PFSK-1 (cell line): ENCODE measurements around the gene RAD23B.

Experiments
- POLR2AphosphoS5 ChIP-seq: IDR thresholded peaks from 2 replicates; pipeline ENCODE4 v1.6.1; 2012; ENCODE audit warnings: low read depth, mild to moderate bottlenecking, control low read depth, low read length, moderate library complexity
- SIN3A ChIP-seq: IDR thresholded peaks from 2 replicates; pipeline ENCODE4 v1.6.1; 2012; ENCODE audit warnings: mild to moderate bottlenecking, low read length, moderate library complexity, borderline replicate concordance; ENCODE audit not compliant: insufficient read depth
- TAF1 ChIP-seq: IDR thresholded peaks from 2 replicates; pipeline ENCODE4 v1.6.1; 2012; ENCODE audit warnings: low read length, control low read depth, borderline replicate concordance; ENCODE audit not compliant: insufficient read depth

- TF ChIP-seq POLR2AphosphoS5 (no peak), TAF1 (no peak), SIN3A (no peak)
Observed at GRCh38 chr9:107351382-107352045, 68.4 kb downstream of the RAD23B start.
